Measurements from ENCODE around the gene GDPD4. TPM values are rescaled to one million over a fixed set of nuclear protein-coding genes. Genes with fewer than 3 reads are reported as not detected.

The GDPD4 gene
- total RNA-seq, 5 donors from 2014 or later (not counting 1 experiment from before 2014, with no cell fraction given): not detected

DNA sequence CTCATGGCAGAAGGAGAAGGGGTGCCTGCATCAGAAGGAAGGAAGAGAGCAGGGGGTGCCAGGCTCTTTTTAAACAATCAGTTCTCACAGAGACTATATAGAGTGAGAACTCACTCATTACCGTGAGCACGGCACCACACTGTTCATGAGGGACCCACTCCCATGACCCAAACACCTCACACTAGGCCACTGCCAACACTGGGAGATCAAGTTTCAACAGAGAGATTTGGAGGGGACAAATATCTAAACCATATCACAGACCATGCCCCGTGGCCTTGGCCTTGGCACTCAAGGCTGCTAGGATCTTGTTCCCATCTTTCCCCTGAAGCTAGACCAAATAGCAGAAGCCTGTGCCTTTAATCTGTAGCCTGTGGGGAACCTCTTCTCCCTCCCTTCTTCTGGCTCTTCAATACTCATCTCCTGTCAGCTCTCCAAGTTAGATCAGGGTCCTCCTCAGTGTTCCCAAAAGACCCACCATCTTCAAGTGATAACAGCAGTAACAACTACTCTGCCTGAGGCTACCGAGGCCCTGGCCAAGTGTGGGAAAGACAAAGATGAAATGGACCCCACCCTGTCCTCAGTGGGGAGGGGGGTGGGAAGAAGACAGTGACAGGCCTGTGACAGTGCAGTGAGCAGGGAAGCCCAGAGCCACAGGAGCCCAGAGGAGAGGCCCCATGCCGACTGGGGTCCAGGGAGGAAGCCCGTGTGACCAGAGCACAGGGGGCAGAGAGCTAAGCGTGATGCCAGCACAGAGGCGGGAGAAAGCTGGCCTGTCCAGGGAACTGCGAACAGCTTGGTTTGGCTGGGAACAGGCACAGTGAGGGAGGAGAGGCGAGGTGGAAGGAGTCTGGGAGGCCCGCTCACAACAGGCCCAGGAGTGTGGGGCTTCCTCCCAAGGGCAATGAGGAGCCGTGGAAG, 100.9 kb downstream of the GDPD4 start:
- H3K9me3 Mint-ChIP-seq: no peaks in the 10 kb centered on the region
- no peaks in the 10 kb centered on the region for H3K36me3 ChIP-seq (ENCODE audit: control insufficient read depth in 2 of 2, extremely low read depth in 1 of 2, insufficient read depth in 1 of 2, low read length in 1 of 2)
- H3K27me3 Mint-ChIP-seq: no peaks in the 10 kb centered on the region
- H3K4me3 ChIP-seq (ENCODE audit: control insufficient read depth in 1 of 2, extremely low read depth in 1 of 2, low read length in 1 of 2): no peak overlapping the region
- ChIA-PET POLR2A (no interaction called here), CTCF (no interaction called here)
- H3K4me1 ChIP-seq (ENCODE audit: control insufficient read depth in 1 of 2, extremely low read depth in 1 of 2, insufficient read depth in 2 of 2, low read length in 2 of 2): peaks cover 0 to 3% of the 10 kb centered on the region in 2 experiments
- no peak overlapping the region for H3K27ac Mint-ChIP-seq
- H3K4me1 Mint-ChIP-seq: no peaks in the 10 kb centered on the region
- ATAC-seq (replicated peaks in 1 of 4) (no peak), DNase-seq (peak in 3 of 35 experiments; percentile 1 to 20 (median 3))
- H3K27ac ChIP-seq (ENCODE audit: low read length): no peak overlapping the region
- no peaks in the 10 kb centered on the region for H3K9me3 ChIP-seq
- H3K36me3 Mint-ChIP-seq: no peaks in the 10 kb centered on the region
- H3K27me3 ChIP-seq (replicated peaks in 1 of 2; ENCODE audit: control insufficient read depth in 2 of 2, extremely low read depth in 1 of 2, insufficient read depth in 2 of 2, low read length in 1 of 2): peaks cover 0 to 8% of the 10 kb centered on the region in 2 experiments
- 69% methylated on average over 8 of the region's 12 CpGs for WGBS (ENCODE audit: insufficient coverage)
- no peak overlapping the region for H3K4me3 Mint-ChIP-seq

GRCh38 chr11:77199137-77199745, 102.2 kb downstream of the GDPD4 start:
- H3K9me3 ChIP-seq: no peaks in the 10 kb centered on the region
- no peak overlapping the region for H3K27ac Mint-ChIP-seq
- H3K27me3 ChIP-seq (replicated peaks in 1 of 2; ENCODE audit: control insufficient read depth in 2 of 2, extremely low read depth in 1 of 2, insufficient read depth in 2 of 2, low read length in 1 of 2): peaks cover 0 to 11% of the 10 kb centered on the region in 2 experiments
- ATAC-seq (replicated peaks in 1 of 4): no peak
- no peak overlapping the region for H3K4me3 ChIP-seq (ENCODE audit: control insufficient read depth in 1 of 2, extremely low read depth in 1 of 2, low read length in 1 of 2)
- H3K9me3 Mint-ChIP-seq: no peaks in the 10 kb centered on the region
- H3K36me3 Mint-ChIP-seq: no peaks in the 10 kb centered on the region
- no peaks in the 10 kb centered on the region for H3K36me3 ChIP-seq (ENCODE audit: control insufficient read depth in 2 of 2, extremely low read depth in 1 of 2, insufficient read depth in 1 of 2, low read length in 1 of 2)
- 94% methylated on average over 13 of the region's 13 CpGs for WGBS (ENCODE audit: insufficient coverage)
- H3K27me3 Mint-ChIP-seq: no peaks in the 10 kb centered on the region
- DNase-seq: no peak
- no peaks in the 10 kb centered on the region for H3K4me1 Mint-ChIP-seq
- H3K4me1 ChIP-seq (ENCODE audit: control insufficient read depth in 1 of 2, extremely low read depth in 1 of 2, insufficient read depth in 2 of 2, low read length in 2 of 2): peaks cover 0 to 3% of the 10 kb centered on the region in 2 experiments
- CTCF ChIA-PET: no interaction called here
- H3K4me3 Mint-ChIP-seq: no peak overlapping the region
- H3K27ac ChIP-seq (ENCODE audit: low read length): no peak overlapping the region
- POLR2A ChIA-PET: no interaction called here

- WGBS (ENCODE audit: insufficient coverage): 77% methylated on average over 10 of the region's 11 CpGs
- no peak for ATAC-seq (replicated peaks in 1 of 4)
- Mint-ChIP-seq H3K27ac (no peak overlapping the region), H3K4me3 (no peak overlapping the region), H3K9me3 (no peaks in the 10 kb centered on the region), H3K4me1 (no peaks in the 10 kb centered on the region), H3K27me3 (no peaks in the 10 kb centered on the region), H3K36me3 (no peaks in the 10 kb centered on the region)
- peak in 1 of 35 experiments; percentile 7 for DNase-seq
- Histone ChIP-seq H3K27ac (ENCODE audit: low read length) (no peak overlapping the region), H3K27me3 (replicated peaks in 1 of 2; ENCODE audit: control insufficient read depth in 2 of 2, extremely low read depth in 1 of 2, insufficient read depth in 2 of 2, low read length in 1 of 2) (peaks cover 0 to 11% of the 10 kb centered on the region in 2 experiments), H3K4me1 (ENCODE audit: control insufficient read depth in 1 of 2, extremely low read depth in 1 of 2, insufficient read depth in 2 of 2, low read length in 2 of 2) (peaks cover 0 to 3% of the 10 kb centered on the region in 2 experiments), H3K36me3 (ENCODE audit: control insufficient read depth in 2 of 2, extremely low read depth in 1 of 2, insufficient read depth in 1 of 2, low read length in 1 of 2) (no peaks in the 10 kb centered on the region), H3K4me3 (ENCODE audit: control insufficient read depth in 1 of 2, extremely low read depth in 1 of 2, low read length in 1 of 2) (no peak overlapping the region), H3K9me3 (no peaks in the 10 kb centered on the region)
- ChIA-PET CTCF (no interaction called here), POLR2A (no interaction called here)
These were observed 103.0 kb downstream of the GDPD4 start for GRCh38 chr11:77198440-77198849.

DNA sequence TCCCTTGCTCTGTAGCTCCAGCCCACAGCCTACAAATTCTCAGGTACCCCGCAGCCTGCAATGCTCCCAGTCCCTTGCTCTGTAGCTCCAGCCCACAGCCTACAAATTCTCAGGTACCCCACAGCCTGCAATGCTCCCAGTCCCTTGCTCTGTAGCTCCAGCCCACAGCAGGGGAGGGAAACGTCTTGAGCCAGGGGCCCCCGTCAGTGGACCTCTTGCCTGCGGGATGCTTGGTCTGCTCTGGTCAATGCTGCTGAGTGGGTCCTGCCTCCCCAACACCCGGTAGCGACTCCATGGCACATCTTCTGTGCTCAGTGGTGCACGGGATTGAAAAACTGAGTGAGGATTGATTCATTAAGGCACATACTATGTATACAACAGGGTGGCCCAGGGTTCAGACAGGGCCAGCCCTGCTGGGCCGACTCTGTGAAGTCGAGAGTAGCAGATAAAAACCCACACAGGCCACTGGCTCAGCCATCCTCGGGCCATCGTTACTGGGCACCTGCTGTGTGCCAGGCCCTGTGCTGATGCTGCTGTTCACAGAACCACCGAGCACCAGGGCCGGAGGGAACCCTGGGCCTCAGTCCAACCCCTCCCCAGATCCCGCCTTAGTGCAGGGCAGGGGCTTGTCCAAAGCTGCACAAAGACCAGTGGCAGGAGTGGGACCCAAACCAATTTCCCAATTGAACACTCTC, 103.7 kb downstream of the GDPD4 start:
- no peak for DNase-seq
- no peak overlapping the region for H3K4me3 Mint-ChIP-seq
- no peaks in the 10 kb centered on the region for H3K9me3 ChIP-seq
- H3K36me3 Mint-ChIP-seq: no peaks in the 10 kb centered on the region
- H3K4me3 ChIP-seq (ENCODE audit: control insufficient read depth in 1 of 2, extremely low read depth in 1 of 2, low read length in 1 of 2): no peak overlapping the region
- H3K4me1 ChIP-seq (ENCODE audit: control insufficient read depth in 1 of 2, extremely low read depth in 1 of 2, insufficient read depth in 2 of 2, low read length in 2 of 2): no peaks in the 10 kb centered on the region
- H3K27me3 ChIP-seq (replicated peaks in 1 of 2; ENCODE audit: control insufficient read depth in 2 of 2, extremely low read depth in 1 of 2, insufficient read depth in 2 of 2, low read length in 1 of 2): peaks cover 0 to 11% of the 10 kb centered on the region in 2 experiments
- 92% methylated on average over 14 of the region's 14 CpGs for WGBS (ENCODE audit: insufficient coverage)
- H3K27ac ChIP-seq (ENCODE audit: low read length): no peak overlapping the region
- H3K9me3 Mint-ChIP-seq: no peaks in the 10 kb centered on the region
- POLR2A ChIA-PET: no interaction called here
- H3K36me3 ChIP-seq (ENCODE audit: control insufficient read depth in 2 of 2, extremely low read depth in 1 of 2, insufficient read depth in 1 of 2, low read length in 1 of 2): no peaks in the 10 kb centered on the region
- CTCF ChIA-PET: interaction anchor here in 1 of 2 donors (0.7 kb wide), 1 partner anchor 11 kb away, joined by 4 read pairs; no protein-coding TSS in a partner anchor
- H3K27me3 Mint-ChIP-seq: no peaks in the 10 kb centered on the region
- no peak overlapping the region for H3K27ac Mint-ChIP-seq
- ATAC-seq (replicated peaks in 1 of 4): no peak
- no peaks in the 10 kb centered on the region for H3K4me1 Mint-ChIP-seq

GRCh38 chr11:77196961-77197360, 104.5 kb downstream of the GDPD4 start:
- peaks cover 0 to 11% of the 10 kb centered on the region in 2 experiments for H3K27me3 ChIP-seq (replicated peaks in 1 of 2; ENCODE audit: control insufficient read depth in 2 of 2, extremely low read depth in 1 of 2, insufficient read depth in 2 of 2, low read length in 1 of 2)
- H3K36me3 ChIP-seq (ENCODE audit: control insufficient read depth in 2 of 2, extremely low read depth in 1 of 2, insufficient read depth in 1 of 2, low read length in 1 of 2): no peaks in the 10 kb centered on the region
- Mint-ChIP-seq H3K27me3 (no peaks in the 10 kb centered on the region), H3K27ac (no peak overlapping the region), H3K36me3 (no peaks in the 10 kb centered on the region), H3K4me1 (no peaks in the 10 kb centered on the region), H3K4me3 (no peak overlapping the region), H3K9me3 (no peaks in the 10 kb centered on the region)
- CTCF ChIA-PET: no interaction called here
- H3K27ac ChIP-seq (ENCODE audit: low read length): no peak overlapping the region
- ATAC-seq (replicated peaks in 1 of 4) (no peak), DNase-seq (no peak)
- H3K4me3 ChIP-seq (ENCODE audit: control insufficient read depth in 1 of 2, extremely low read depth in 1 of 2, low read length in 1 of 2): no peak overlapping the region
- no peaks in the 10 kb centered on the region for H3K9me3 ChIP-seq
- POLR2A ChIA-PET: no interaction called here
- WGBS (ENCODE audit: insufficient coverage): 94% methylated on average over 8 of the region's 8 CpGs
- H3K4me1 ChIP-seq (ENCODE audit: control insufficient read depth in 1 of 2, extremely low read depth in 1 of 2, insufficient read depth in 2 of 2, low read length in 2 of 2): no peaks in the 10 kb centered on the region

DNA sequence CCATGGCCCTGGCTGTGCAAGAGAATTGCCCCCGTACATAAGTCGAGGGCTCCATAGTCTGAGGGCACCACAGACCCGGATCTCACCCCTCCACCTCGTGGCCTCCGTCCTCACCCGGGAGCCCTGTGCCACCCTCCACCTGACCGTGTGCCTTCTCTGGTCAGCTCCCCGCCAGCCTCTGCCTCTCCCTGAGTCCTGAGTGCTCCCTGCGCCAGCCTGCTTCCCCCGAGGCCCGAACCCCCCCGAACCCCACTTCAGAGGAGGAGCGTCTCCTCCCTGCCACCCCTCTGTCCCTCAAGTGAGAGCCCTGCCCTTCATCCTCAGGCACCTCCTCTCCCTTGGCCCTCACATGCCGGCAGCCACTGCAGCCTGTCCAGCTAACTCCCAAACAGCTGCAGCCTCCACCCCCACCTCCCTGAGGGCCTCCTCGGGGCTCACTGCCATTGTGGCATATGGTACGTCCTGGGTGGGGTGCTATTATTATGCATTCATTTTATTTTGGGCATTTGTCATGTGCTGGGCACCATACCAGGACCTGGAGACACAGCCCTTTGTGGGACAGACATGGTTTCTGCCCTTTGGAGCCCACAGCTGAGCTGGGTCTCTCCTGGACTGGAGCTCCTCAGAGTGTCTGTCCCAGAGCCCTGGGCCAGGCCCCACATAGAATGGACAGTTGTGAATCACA, 106.3 kb downstream of the GDPD4 start:
- Histone ChIP-seq H3K4me1 (ENCODE audit: control insufficient read depth in 1 of 2, extremely low read depth in 1 of 2, insufficient read depth in 2 of 2, low read length in 2 of 2) (no peaks in the 10 kb centered on the region), H3K9me3 (no peaks in the 10 kb centered on the region), H3K27ac (ENCODE audit: low read length) (no peak overlapping the region), H3K27me3 (replicated peaks in 1 of 2; ENCODE audit: control insufficient read depth in 2 of 2, extremely low read depth in 1 of 2, insufficient read depth in 2 of 2, low read length in 1 of 2) (peaks cover 0 to 11% of the 10 kb centered on the region in 2 experiments), H3K4me3 (ENCODE audit: control insufficient read depth in 1 of 2, extremely low read depth in 1 of 2, low read length in 1 of 2) (no peak overlapping the region), H3K36me3 (ENCODE audit: control insufficient read depth in 2 of 2, extremely low read depth in 1 of 2, insufficient read depth in 1 of 2, low read length in 1 of 2) (no peaks in the 10 kb centered on the region)
- CTCF ChIA-PET: interaction anchor here in 1 of 2 donors (1.8 kb wide), 1 partner anchor 424 kb away, joined by 6 read pairs; no protein-coding TSS in a partner anchor
- H3K36me3 Mint-ChIP-seq: no peaks in the 10 kb centered on the region
- DNase-seq: no peak
- POLR2A ChIA-PET: no interaction called here
- no peaks in the 10 kb centered on the region for H3K27me3 Mint-ChIP-seq
- WGBS (ENCODE audit: insufficient coverage): 83% methylated on average over 13 of the region's 16 CpGs
- no peaks in the 10 kb centered on the region for H3K9me3 Mint-ChIP-seq
- H3K27ac Mint-ChIP-seq: no peak overlapping the region
- no peaks in the 10 kb centered on the region for H3K4me1 Mint-ChIP-seq
- no peak for ATAC-seq (replicated peaks in 1 of 4)
- no peak overlapping the region for H3K4me3 Mint-ChIP-seq

Measured in T-cell (primary cell).